B cell (primary cell): ENCODE measurements around the gene COL4A6. TPM values are rescaled to one million over a fixed set of nuclear protein-coding genes. Genes with fewer than 3 reads are reported as not detected.
"Not testable (repeated sequence)": the region's sequence is repeated elsewhere in the genome, so short reads cannot be mapped to it uniquely, and the experiment has no call there.

Experiments
- ATAC-seq: fragments of 200-7000 bp; cut with Tn5 transposase; one replicate; pipeline ENCODE4 v1.10.0; 2021; ENCODE audit warnings: low read depth, mild to moderate bottlenecking, moderate number of reproducible peaks, moderate library complexity
- CTCF ChIA-PET: fragments of 350-600 bp; sonication (Branson Sonifier 250); formaldehyde crosslinking; loops from one replicate; lab custom pipeline; 2021; ENCODE audit warnings: antibody characterized with exemption, inconsistent platforms; lab: Charles Lee
- POLR2A ChIA-PET: fragments of 350-600 bp; sonication (Branson Sonifier 250); formaldehyde crosslinking; loops from one replicate; lab custom pipeline; 2021; ENCODE audit warnings: antibody characterized with exemption; lab: Charles Lee
- DNase-seq: peaks from one replicate; pipeline ENCODE4 v3.0.0; 2013
- H2AFZ ChIP-seq: 2 replicates; pipeline ENCODE4 v1.6.1; 2012; ENCODE audit warnings: mild to moderate bottlenecking, low read depth, low read length; ENCODE audit not compliant: insufficient read depth, poor library complexity, severe bottlenecking
- H3K27ac ChIP-seq, 2 donors: 1 replicate in 1 of 2; 2 replicates in 1 of 2; pipeline ENCODE4 v1.5.1; 2012 to 2013; ENCODE audit warnings: low read length in 2 of 2, mild to moderate bottlenecking in 2 of 2, moderate library complexity in 1 of 2
- H3K27me3 ChIP-seq, 4 experiments: fragments of 200-600 bp in 1 of 4; sonication (generic) in 1 of 4; replicated peaks in 1 of 4; 1 replicate in 2 of 4; 2 replicates in 2 of 4; pipeline versions ENCODE4 v1.6.1 to v1.7.0; 2013 to 2016; ENCODE audit warnings: low read length in 3 of 4, mild to moderate bottlenecking in 2 of 4, mixed read lengths in 1 of 4, moderate library complexity in 1 of 4; ENCODE audit not compliant: insufficient read depth in 4 of 4, control insufficient read depth in 3 of 4; ENCODE audit errors: control extremely low read depth in 1 of 4
- H3K36me3 ChIP-seq, 2 experiments: replicated peaks in 1 of 2; 1 replicate in 1 of 2; 2 replicates in 1 of 2; pipeline versions ENCODE4 v1.6.1 to v1.7.1; 2013; ENCODE audit warnings: low read length in 1 of 2; ENCODE audit not compliant: insufficient read depth in 2 of 2, control insufficient read depth in 1 of 2; ENCODE audit errors: control extremely low read depth in 1 of 2, extremely low read depth in 1 of 2
- H3K4me1 ChIP-seq, 2 donors: fragments of 200-600 bp in 1 of 2; sonication (generic) in 1 of 2; 1 replicate in 1 of 2; 2 replicates in 1 of 2; pipeline versions ENCODE4 v1.5.1 to v1.6.1; 2013 to 2017; ENCODE audit warnings: low read length in 2 of 2; ENCODE audit not compliant: control insufficient read depth in 2 of 2, insufficient read depth in 2 of 2
- H3K4me2 ChIP-seq: replicated peaks from 2 replicates; pipeline ENCODE3; 2012; ENCODE audit warnings: mild to moderate bottlenecking, low read depth, low read length; ENCODE audit not compliant: poor library complexity, severe bottlenecking
- H3K4me3 ChIP-seq, 5 experiments: fragments of 200-600 bp in 1 of 5; sonication (generic) in 1 of 5; 1 replicate in 3 of 5; 2 replicates in 2 of 5; pipeline versions ENCODE4 v1.5.1 to v1.7.0; 2011 to 2016; ENCODE audit warnings: low read length in 4 of 5, mild to moderate bottlenecking in 4 of 5, low read depth in 2 of 5, control low read depth in 1 of 5, moderate library complexity in 1 of 5; ENCODE audit not compliant: insufficient read depth in 1 of 5; ENCODE audit errors: control extremely low read depth in 1 of 5, extremely low read depth in 1 of 5
- H3K79me2 ChIP-seq: fragments of 200-600 bp; sonication (generic); one replicate; pipeline ENCODE4 v1.6.0; 2016; ENCODE audit warnings: low read length; ENCODE audit not compliant: control insufficient read depth, insufficient read depth
- H3K9ac ChIP-seq: fragments of 200-600 bp; sonication (generic); 2 replicates; pipeline ENCODE4 v1.6.1; 2017; ENCODE audit warnings: mild to moderate bottlenecking, low read length, moderate library complexity
- H3K9me3 ChIP-seq, 3 donors: one replicate each; pipeline versions ENCODE4 v1.6.1 to v1.7.1; 2013; ENCODE audit warnings: low read length in 2 of 3; ENCODE audit not compliant: control insufficient read depth in 2 of 3, insufficient read depth in 1 of 3; ENCODE audit errors: control extremely low read depth in 1 of 3
- H4K20me1 ChIP-seq: 2 replicates; pipeline ENCODE4 v1.6.0; 2012; ENCODE audit warnings: mild to moderate bottlenecking, low read length; ENCODE audit not compliant: insufficient read depth, control insufficient read depth, poor library complexity, severe bottlenecking
- H3K27ac Mint-ChIP-seq: one replicate; pipeline ENCODE4 v1.8.0; 2021; ENCODE audit warnings: mixed read lengths
- H3K27me3 Mint-ChIP-seq: one replicate; pipeline ENCODE4 v1.8.0; 2021; ENCODE audit warnings: mixed read lengths
- H3K4me1 Mint-ChIP-seq: one replicate; pipeline ENCODE4 v1.8.0; 2021; ENCODE audit warnings: mixed read lengths
- H3K4me3 Mint-ChIP-seq: one replicate; pipeline ENCODE4 v1.8.0; 2021; ENCODE audit warnings: mixed read lengths
- H3K9me3 Mint-ChIP-seq: one replicate; pipeline ENCODE4 v1.8.0; 2022; ENCODE audit warnings: mixed read lengths; ENCODE audit not compliant: insufficient read depth
- EZH2 ChIP-seq: IDR thresholded peaks from 2 replicates; pipeline ENCODE4 v1.6.1; 2012; ENCODE audit warnings: borderline replicate concordance, low read depth, mild to moderate bottlenecking, moderate library complexity, low read length; ENCODE audit not compliant: insufficient read depth, poor library complexity, severe bottlenecking
- WGBS: methylation state at CpG from one replicate; pipeline ENCODE4 v1.1.5; 2013; ENCODE audit warnings: missing lambda C conversion rate; ENCODE audit not compliant: insufficient coverage; 5-methylcytosine and 5-hydroxymethylcytosine counted together
- intact Hi-C: fragments of 100-400 bp; cut with micrococcal nuclease; formaldehyde crosslinking; loops from one replicate; pipeline ENCODE4 v1.10.0; 2022
- polyA plus RNA-seq: library from polyadenylated mRNA; depleted of rRNA; stranded (reverse); fragments of >200 nt; gene quantifications from 2 replicates; pipeline ENCODE4 v1.2.3, GENCODE V29; 2012
- total RNA-seq, 2 donors: library from RNA; stranded (reverse); fragments of 120-200 nt in 1 of 2; gene quantifications; 1 replicate in 1 of 2; 2 replicates in 1 of 2; pipeline versions ENCODE4 v1.2.3 to v1.2.4, GENCODE V29; 2013 to 2022
- TF ChIP-seq, protein P1 (sequence below): fragments of 200-600 bp; IDR thresholded peaks from one replicate; pipeline ENCODE4 v1.8.0; 2022; ENCODE audit warnings: antibody characterized with exemption, mild to moderate bottlenecking

The COL4A6 gene
- total and polyA plus RNA-seq, 2 donors (not counting 1 experiment from before 2014, with no cell fraction given) = not detected

DNA sequence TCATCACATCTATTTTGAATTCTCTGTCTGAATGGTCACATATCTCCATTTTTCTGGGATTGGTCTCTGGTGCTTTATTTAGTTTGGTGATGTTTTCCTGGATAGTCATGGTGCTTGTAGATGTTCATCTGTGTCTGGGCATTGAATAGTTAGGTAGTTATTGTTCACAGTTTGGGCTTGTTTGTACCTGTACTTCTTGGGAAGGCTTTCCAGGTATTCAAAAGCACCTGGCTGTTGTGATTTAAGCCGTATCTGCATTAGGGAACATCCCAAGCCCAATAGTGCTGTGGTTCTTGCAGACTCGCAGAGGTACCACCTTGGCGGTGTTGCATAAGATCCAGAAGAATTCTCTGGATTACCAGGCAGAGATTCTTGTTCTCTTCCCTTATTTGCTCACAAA, 46.0 kb upstream of the COL4A6 start:
- Histone ChIP-seq H3K36me3 (no peaks in the 10 kb centered on the region), H3K9me3 (no peaks in the 10 kb centered on the region), H3K4me3 (no peak overlapping the region), H3K27ac (no peak overlapping the region), H3K4me1 (no peaks in the 10 kb centered on the region), H3K79me2 (no peaks in the 10 kb centered on the region), H3K27me3 (no peaks in the 10 kb centered on the region), H3K4me2 (no peak overlapping the region), H3K9ac (no peak overlapping the region), H4K20me1 (no peaks in the 10 kb centered on the region), H2AFZ (no peak overlapping the region)
- WGBS = 50% methylated on average over 1 of the region's 3 CpGs
- ChIA-PET CTCF (no interaction called here), POLR2A (no interaction called here)
- no peaks in the 10 kb centered on the region for H3K4me1 Mint-ChIP-seq
- H3K27ac Mint-ChIP-seq = no peak overlapping the region
- H3K4me3 Mint-ChIP-seq = no peak overlapping the region
- no peaks in the 10 kb centered on the region for H3K27me3 Mint-ChIP-seq
- TF ChIP-seq, protein P1, sequence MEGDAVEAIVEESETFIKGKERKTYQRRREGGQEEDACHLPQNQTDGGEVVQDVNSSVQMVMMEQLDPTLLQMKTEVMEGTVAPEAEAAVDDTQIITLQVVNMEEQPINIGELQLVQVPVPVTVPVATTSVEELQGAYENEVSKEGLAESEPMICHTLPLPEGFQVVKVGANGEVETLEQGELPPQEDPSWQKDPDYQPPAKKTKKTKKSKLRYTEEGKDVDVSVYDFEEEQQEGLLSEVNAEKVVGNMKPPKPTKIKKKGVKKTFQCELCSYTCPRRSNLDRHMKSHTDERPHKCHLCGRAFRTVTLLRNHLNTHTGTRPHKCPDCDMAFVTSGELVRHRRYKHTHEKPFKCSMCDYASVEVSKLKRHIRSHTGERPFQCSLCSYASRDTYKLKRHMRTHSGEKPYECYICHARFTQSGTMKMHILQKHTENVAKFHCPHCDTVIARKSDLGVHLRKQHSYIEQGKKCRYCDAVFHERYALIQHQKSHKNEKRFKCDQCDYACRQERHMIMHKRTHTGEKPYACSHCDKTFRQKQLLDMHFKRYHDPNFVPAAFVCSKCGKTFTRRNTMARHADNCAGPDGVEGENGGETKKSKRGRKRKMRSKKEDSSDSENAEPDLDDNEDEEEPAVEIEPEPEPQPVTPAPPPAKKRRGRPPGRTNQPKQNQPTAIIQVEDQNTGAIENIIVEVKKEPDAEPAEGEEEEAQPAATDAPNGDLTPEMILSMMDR = no peak
- no peak for TF ChIP-seq EZH2
- intact Hi-C loops = no loop called here
- H3K9me3 Mint-ChIP-seq = peaks cover 2% of the 10 kb centered on the region
- DNase-seq (no peak), ATAC-seq (no peak)

DNA sequence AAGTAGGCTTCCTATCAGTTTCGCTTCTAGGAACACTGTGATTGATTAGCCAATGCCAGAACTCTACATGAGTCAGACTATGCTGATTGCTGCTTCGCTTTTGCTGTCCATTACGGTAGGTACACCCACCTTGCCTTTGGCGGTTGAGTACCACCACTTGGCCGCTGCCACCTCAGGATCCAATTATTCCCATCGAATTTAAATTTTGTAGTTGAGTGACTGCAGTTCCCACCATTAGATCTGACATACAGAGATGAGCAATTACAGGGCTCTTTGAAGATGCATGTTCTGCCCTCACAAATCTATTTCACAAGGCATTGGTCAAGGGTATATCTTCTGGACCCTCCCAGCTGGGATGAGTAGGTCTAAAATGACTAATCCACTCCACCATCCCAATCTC, 43.3 kb upstream of the COL4A6 start:
- H3K4me1 Mint-ChIP-seq, DNase-seq, H3K9ac ChIP-seq, H3K79me2 ChIP-seq, H3K27me3 Mint-ChIP-seq, ATAC-seq, H3K36me3 ChIP-seq, H3K27ac Mint-ChIP-seq, H2AFZ ChIP-seq, H3K9me3 ChIP-seq, H3K27ac ChIP-seq, H3K4me3 Mint-ChIP-seq, H4K20me1 ChIP-seq, H3K4me1 ChIP-seq, H3K9me3 Mint-ChIP-seq, CTCF ChIA-PET, H3K4me2 ChIP-seq, H3K27me3 ChIP-seq, intact Hi-C loops, POLR2A ChIA-PET, H3K4me3 ChIP-seq: not testable (repeated sequence)
- WGBS = 100% methylated on average over 1 of the region's 6 CpGs
